PC-3 (cell line): ENCODE results near the gene FDXR. TPM values are rescaled to one million over a fixed set of nuclear protein-coding genes. Genes with fewer than 3 reads are reported as not detected.

Experiments used
- ATAC-seq: fragments of 200-7000 bp; cut with Tn5 transposase; 2 replicates; pipeline ENCODE4 v1.9.1; 2020; ENCODE audit warnings: mild to moderate bottlenecking, moderate library complexity
- BruUV-seq: library from RNA; stranded (reverse); fragments of 400-500 nt; replicated peaks from 2 replicates; lab custom pipeline; 2021; lab: Mats Ljungman, UMichigan
- CTCF ChIA-PET: fragments of 300-600 bp; sonication (Branson Sonifier 250); formaldehyde crosslinking; loops from one replicate; lab custom pipeline; 2022; ENCODE audit warnings: antibody characterized with exemption; lab: Charles Lee
- POLR2A ChIA-PET: fragments of 300-600 bp; sonication (Branson Sonifier 250); formaldehyde crosslinking; loops from one replicate; lab custom pipeline; 2022; ENCODE audit warnings: antibody characterized with exemption; ENCODE audit not compliant: unreplicated experiment; lab: Charles Lee
- DNase-seq: peaks from one replicate; pipeline ENCODE4 v3.0.0-alpha.2; 2015
- H2AFZ ChIP-seq: fragments of 300-600 bp; sonication (generic); 2 replicates; pipeline ENCODE4 v1.6.0; 2016; ENCODE audit warnings: antibody characterized with exemption, low read length
- H3F3A ChIP-seq: fragments of 300-600 bp; sonication (generic); one replicate; pipeline ENCODE4 v1.6.0; 2017; ENCODE audit warnings: antibody characterized with exemption, low read length, control low read depth, mild to moderate bottlenecking; ENCODE audit not compliant: unreplicated experiment
- H3K27ac ChIP-seq: fragments of 300-600 bp; sonication (generic); 2 replicates; pipeline ENCODE4 v1.5.1; 2016; ENCODE audit warnings: mild to moderate bottlenecking, low read length
- H3K27me3 ChIP-seq: fragments of 300-600 bp; sonication (generic); 2 replicates; pipeline ENCODE4 v1.6.1; 2016; ENCODE audit warnings: low read length, mixed read lengths
- H3K36me3 ChIP-seq: fragments of 300-600 bp; sonication (generic); 2 replicates; pipeline ENCODE4 v1.6.1; 2016; ENCODE audit warnings: low read depth, mixed run types, low read length, mixed read lengths
- H3K4me1 ChIP-seq: fragments of 300-600 bp; sonication (generic); 2 replicates; pipeline ENCODE4 v1.5.1; 2016; ENCODE audit warnings: low read length; ENCODE audit not compliant: insufficient read depth
- H3K4me2 ChIP-seq: fragments of 300-600 bp; sonication (generic); 2 replicates; pipeline ENCODE4 v1.6.0; 2016; ENCODE audit warnings: low read length
- H3K4me3 ChIP-seq: fragments of 300-600 bp; sonication (generic); 2 replicates; pipeline ENCODE4 v1.5.1; 2016; ENCODE audit warnings: mild to moderate bottlenecking, low read length, mixed read lengths
- H3K79me2 ChIP-seq: fragments of 300-600 bp; sonication (generic); 2 replicates; pipeline ENCODE4 v1.6.1; 2017; ENCODE audit warnings: low read length, mixed read lengths
- H3K9ac ChIP-seq: fragments of 300-600 bp; sonication (generic); 2 replicates; pipeline ENCODE4 v1.6.0; 2016; ENCODE audit warnings: mild to moderate bottlenecking, low read length
- H3K9me2 ChIP-seq: fragments of 300-600 bp; sonication (generic); replicated peaks from 2 replicates; pipeline ENCODE4 v1.6.1; 2016; ENCODE audit warnings: mixed run types, low read length, mixed read lengths
- H3K9me3 ChIP-seq: fragments of 300-600 bp; sonication (generic); 2 replicates; pipeline ENCODE4 v1.6.1; 2016; ENCODE audit warnings: low read length, mixed read lengths
- H4K20me1 ChIP-seq: fragments of 300-600 bp; sonication (generic); 2 replicates; pipeline ENCODE4 v1.6.1; 2016; ENCODE audit warnings: low read length, mixed read lengths
- CTCF ChIP-seq: fragments of 300-600 bp; sonication (generic); conservative IDR thresholded peaks from 2 replicates; pipeline ENCODE4 v1.5.1; 2017; ENCODE audit warnings: antibody characterized with exemption, low read depth, mild to moderate bottlenecking, low read length
- EZH2 ChIP-seq: fragments of 300-600 bp; sonication (generic); IDR thresholded peaks from one replicate; pipeline ENCODE4 v1.6.1; 2017; ENCODE audit warnings: antibody characterized with exemption, mild to moderate bottlenecking, low read length; ENCODE audit not compliant: unreplicated experiment
- EZH2phosphoT487 ChIP-seq: fragments of 300-600 bp; sonication (generic); IDR thresholded peaks from 2 replicates; pipeline ENCODE4 v1.6.1; 2018; ENCODE audit warnings: mild to moderate bottlenecking, antibody characterized with exemption, low read length, borderline replicate concordance
- intact Hi-C: fragments of 100-400 bp; cut with micrococcal nuclease; formaldehyde crosslinking; loops from 2 replicates; pipeline ENCODE4 v1.9.0; 2023
- total RNA-seq: library from RNA; depleted of rRNA; stranded (reverse); fragments of >200 nt; gene quantifications from 2 replicates; pipeline ENCODE4 v1.2.3, GENCODE V29; 2014

Gene FDXR
- total RNA-seq, 1 experiment from 2014 or later, result 28.1 TPM

GRCh38 chr17:74839990-74840852, 32.6 kb downstream of the FDXR start:
- Histone ChIP-seq H3K36me3 (no peaks in the 10 kb centered on the region), H3K9ac (no peak overlapping the region), H3K4me1 (peaks cover 6% of the 10 kb centered on the region; the same call in 1 of the 2 replicates), H3K9me3 (no peaks in the 10 kb centered on the region), H2AFZ (no peak overlapping the region), H3K27me3 (no peaks in the 10 kb centered on the region), H3K9me2 (no peaks in the 10 kb centered on the region), H3K4me2 (no peak overlapping the region), H3K4me3 (no peak overlapping the region), H4K20me1 (no peaks in the 10 kb centered on the region), H3K27ac (no peak overlapping the region), H3F3A (no peaks in the 10 kb centered on the region), H3K79me2 (no peaks in the 10 kb centered on the region)
- intact Hi-C loops, result no loop called here
- ChIA-PET POLR2A (no interaction called here), CTCF (no interaction called here)
- TF ChIP-seq CTCF, result no peak
- TF ChIP-seq EZH2, result no peak
- no peak for TF ChIP-seq EZH2phosphoT487
- ATAC-seq, result no peak
- BruUV-seq, result no TSS peak
- no peak for DNase-seq

- TF ChIP-seq CTCF (no peak), EZH2 (no peak), EZH2phosphoT487 (no peak)
- Histone ChIP-seq H3K9me2 (no peaks in the 10 kb centered on the region), H3K4me1 (peaks cover 6% of the 10 kb centered on the region; the same call in 1 of the 2 replicates), H2AFZ (no peak overlapping the region), H3K9ac (no peak overlapping the region), H3K27ac (no peak overlapping the region), H3K4me2 (no peak overlapping the region), H3K9me3 (no peaks in the 10 kb centered on the region), H3K36me3 (no peaks in the 10 kb centered on the region), H4K20me1 (no peaks in the 10 kb centered on the region), H3F3A (no peaks in the 10 kb centered on the region), H3K79me2 (no peaks in the 10 kb centered on the region), H3K4me3 (no peak overlapping the region), H3K27me3 (no peaks in the 10 kb centered on the region)
- ChIA-PET POLR2A (no interaction called here), CTCF (no interaction called here)
- intact Hi-C loops, result no loop called here
- no peak for DNase-seq
- no peak for ATAC-seq
- BruUV-seq, result TSS peak; percentile 20
Observed at GRCh38 chr17:74838274-74838673, 34.5 kb downstream of the FDXR start.

- no peak for ATAC-seq
- Histone ChIP-seq H3K4me2 (no peak overlapping the region), H3K27me3 (no peaks in the 10 kb centered on the region), H4K20me1 (no peaks in the 10 kb centered on the region), H2AFZ (no peak overlapping the region), H3K79me2 (no peaks in the 10 kb centered on the region), H3K36me3 (no peaks in the 10 kb centered on the region), H3K9me3 (no peaks in the 10 kb centered on the region), H3K9ac (no peak overlapping the region), H3K4me3 (no peak overlapping the region), H3K27ac (no peak overlapping the region), H3F3A (no peaks in the 10 kb centered on the region), H3K4me1 (no peaks in the 10 kb centered on the region), H3K9me2 (no peaks in the 10 kb centered on the region)
- no peak for TF ChIP-seq EZH2
- TF ChIP-seq CTCF, result no peak
- no peak for TF ChIP-seq EZH2phosphoT487
- BruUV-seq, result no TSS peak
- intact Hi-C loops, result no loop called here
- POLR2A ChIA-PET, result no interaction called here
- CTCF ChIA-PET, result no interaction called here
- no peak for DNase-seq
Observed at GRCh38 chr17:74836691-74837467, 35.9 kb downstream of the FDXR start.
